Measurements from ENCODE around the gene CFAP46.

DNA sequence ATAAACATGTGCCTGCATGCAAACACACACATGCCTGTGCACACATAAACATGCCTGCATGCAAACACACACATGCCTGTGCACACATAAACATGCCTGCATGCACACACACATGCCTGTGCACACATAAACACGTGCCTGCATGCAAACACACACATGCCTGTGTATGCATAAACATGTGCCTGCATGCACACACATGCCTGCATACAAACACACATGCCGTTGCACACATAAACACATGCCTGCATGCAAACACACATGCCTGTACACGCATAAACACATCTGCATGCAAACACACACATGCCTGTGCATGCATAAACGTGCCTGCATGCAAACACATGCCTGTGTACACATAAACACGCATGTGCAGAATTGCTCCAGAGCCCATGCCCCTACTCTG, 178.8 kb downstream of the CFAP46 start:
- TF ChIP-seq CTCF (IDR thresholded peaks at IDR 0.05; ENCODE audit: insufficient read depth, low read length, poor library complexity, severe bottlenecking) (no peak), EZH2phosphoT487 (conservative IDR thresholded peaks at IDR 0.05; ENCODE audit: low read length) (no peak)

All from SU-DHL-6 (cell line).